VCaP (cell line): ENCODE results near the gene PIGL.
"Not testable (repeated sequence)": the region's sequence is repeated elsewhere in the genome, so short reads cannot be mapped to it uniquely, and the experiment has no call there.

Experiments used
- H3K27ac ChIP-seq: fragments of 450-650 bp; 2 replicates; pipeline ENCODE4 v1.5.1; 2017
- CTCF ChIP-seq: fragments of 450-650 bp; conservative IDR thresholded peaks from 2 replicates; pipeline ENCODE4 v1.5.1; 2017; ENCODE audit warnings: mild to moderate bottlenecking, moderate library complexity

The PIGL gene

GRCh38 chr17:16301963-16302855 is 85.2 kb downstream of the PIGL start:
- no peak for TF ChIP-seq CTCF
- H3K27ac ChIP-seq, result no peak overlapping the region

GRCh38 chr17:16302856-16303255 is 85.8 kb downstream of the PIGL start:
- no peak for TF ChIP-seq CTCF
- H3K27ac ChIP-seq, result no peak overlapping the region

GRCh38 chr17:16304830-16305229 is 87.8 kb downstream of the PIGL start:
- no peak overlapping the region for H3K27ac ChIP-seq
- TF ChIP-seq CTCF, result peak; percentile 79

- no peak for TF ChIP-seq CTCF
- H3K27ac ChIP-seq, result no peak overlapping the region
These were observed 89.2 kb downstream of the PIGL start for GRCh38 chr17:16306211-16306610.

GRCh38 chr17:16312061-16312460 is 95.1 kb downstream of the PIGL start:
- H3K27ac ChIP-seq, result not testable (repeated sequence)

- no peak for TF ChIP-seq CTCF
- no peak overlapping the region for H3K27ac ChIP-seq
These were observed 96.4 kb downstream of the PIGL start for GRCh38 chr17:16313139-16314090.

- H3K27ac ChIP-seq, result no peak overlapping the region
- TF ChIP-seq CTCF, result no peak
These were observed 97.2 kb downstream of the PIGL start for GRCh38 chr17:16314189-16314588.
